GM18873 (cell line): ENCODE results near the gene ONECUT1.

ENCODE experiments used
- ATAC-seq: cut with Tn5 transposase; IDR thresholded peaks from one replicate; pipeline ENCODE4 v1.9.1; 2021; ENCODE audit warnings: mild to moderate bottlenecking, moderate library complexity, moderate number of reproducible peaks; ENCODE audit not compliant: unreplicated experiment, low FRiP score

The ONECUT1 gene

DNA sequence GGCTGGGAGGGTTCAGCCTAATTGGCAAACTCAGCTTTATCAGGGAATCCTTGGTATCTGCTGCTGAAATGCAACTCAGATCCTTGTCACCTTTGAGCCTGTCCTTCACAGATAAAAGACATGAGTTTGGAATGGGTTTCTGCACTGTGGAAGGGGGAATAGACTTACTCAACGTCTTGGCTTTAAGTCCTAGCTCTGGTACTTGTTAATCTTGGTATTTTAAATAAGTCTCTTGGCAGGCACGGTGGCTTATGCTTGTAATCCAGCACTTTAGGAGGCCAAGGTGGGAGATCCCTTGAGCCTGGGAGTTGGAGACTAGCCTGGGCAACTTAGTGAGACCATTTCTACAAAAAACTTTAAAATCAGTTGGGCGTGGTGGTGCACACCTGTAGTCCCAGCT is 55.8 kb downstream of the ONECUT1 start:
- no peak for ATAC-seq

GRCh38 chr15:52733696-52734255 is 56.4 kb downstream of the ONECUT1 start:
- no peak for ATAC-seq

DNA sequence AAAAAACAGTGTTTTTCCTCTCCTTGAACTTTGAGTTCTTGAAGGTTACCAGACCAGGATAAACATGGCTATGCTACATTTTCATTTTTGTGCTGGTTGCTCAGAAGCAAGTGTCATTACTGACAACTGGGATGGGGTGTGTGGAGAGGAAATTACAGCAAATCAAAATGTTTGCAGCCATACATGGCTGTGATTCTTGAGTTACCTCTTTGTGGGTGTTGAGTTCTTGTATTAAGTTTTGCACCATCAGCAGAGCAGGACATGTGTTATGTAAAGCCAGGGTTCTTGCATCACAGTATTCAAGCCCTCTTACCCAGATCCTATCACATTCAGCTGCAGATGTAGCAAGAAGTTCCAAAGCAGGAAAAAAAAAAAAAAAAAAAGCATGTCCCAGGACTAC is 57.0 kb downstream of the ONECUT1 start:
- ATAC-seq, result no peak

- no peak for ATAC-seq
These were observed 57.6 kb downstream of the ONECUT1 start for GRCh38 chr15:52732551-52732950.

GRCh38 chr15:52731732-52732470 is 58.2 kb downstream of the ONECUT1 start:
- ATAC-seq, result no peak

DNA sequence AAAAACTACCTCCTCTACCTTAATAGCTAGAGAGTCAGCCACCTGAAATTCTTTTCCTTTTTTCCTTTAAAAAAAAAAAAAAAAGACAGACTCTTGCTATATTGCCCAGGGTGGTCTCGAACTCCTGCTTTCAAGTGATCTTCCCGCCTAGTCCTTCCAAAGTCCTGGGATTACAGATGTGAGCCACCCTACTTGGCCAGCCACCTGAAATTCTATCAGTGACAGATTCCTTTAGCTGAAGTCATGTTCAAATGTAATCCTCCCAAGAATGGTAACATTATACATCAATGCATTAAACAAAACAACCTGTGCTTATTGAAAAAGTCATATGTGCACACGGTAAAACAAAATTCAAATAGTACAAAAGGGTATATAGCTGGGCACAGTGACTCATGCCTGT is 59.1 kb downstream of the ONECUT1 start:
- ATAC-seq, result no peak

DNA sequence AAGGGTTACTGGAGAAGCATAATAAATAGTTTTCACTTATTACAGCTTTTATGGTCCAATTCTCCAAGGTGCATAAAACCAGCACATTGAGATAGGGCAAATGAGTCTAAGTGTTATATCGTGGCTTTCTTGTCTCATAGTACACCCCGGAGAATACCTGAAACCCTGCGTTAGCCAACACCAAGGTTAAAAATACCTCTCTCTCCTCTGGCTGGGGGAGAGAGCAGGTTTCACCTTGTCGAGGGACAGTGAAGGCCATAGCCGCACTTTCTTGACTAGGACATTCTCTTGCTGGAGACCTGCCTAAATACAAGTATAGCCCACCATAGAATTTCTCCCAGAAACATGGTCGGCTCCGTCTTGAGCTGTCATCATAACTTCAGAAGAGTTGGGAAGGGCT is 59.5 kb downstream of the ONECUT1 start:
- ATAC-seq, result no peak

- peak; percentile 60 for ATAC-seq
These were observed 60.0 kb downstream of the ONECUT1 start for GRCh38 chr15:52730173-52730572.

DNA sequence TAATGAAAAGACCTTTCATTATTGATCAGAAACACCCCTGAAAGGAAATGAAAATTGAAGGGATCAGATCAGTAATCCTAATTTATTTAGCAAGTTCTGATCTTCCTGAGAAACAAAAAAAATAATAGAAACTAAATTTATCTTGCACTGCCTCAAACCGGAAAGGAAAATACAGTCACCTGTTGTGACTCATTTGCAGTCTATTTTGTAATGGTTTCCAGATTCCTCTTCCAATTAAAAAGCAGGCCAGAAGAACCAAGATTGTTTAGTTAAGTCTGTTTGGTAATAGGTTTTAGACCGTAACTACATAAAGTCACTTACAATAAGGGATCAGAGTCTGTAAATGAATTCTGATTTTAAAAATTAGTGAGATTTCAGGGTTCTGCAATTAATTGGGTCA is 61.2 kb downstream of the ONECUT1 start:
- no peak for ATAC-seq

GRCh38 chr15:52727815-52728214 is 62.3 kb downstream of the ONECUT1 start:
- ATAC-seq, result no peak

- no peak for ATAC-seq
These were observed 63.9 kb downstream of the ONECUT1 start for GRCh38 chr15:52726195-52726594.

GRCh38 chr15:52718551-52718950 is 71.6 kb downstream of the ONECUT1 start:
- ATAC-seq, result no peak

- no peak for ATAC-seq
These were observed 72.2 kb downstream of the ONECUT1 start for GRCh38 chr15:52717924-52718323.

GRCh38 chr15:52717481-52717880 is 72.7 kb downstream of the ONECUT1 start:
- ATAC-seq, result no peak

DNA sequence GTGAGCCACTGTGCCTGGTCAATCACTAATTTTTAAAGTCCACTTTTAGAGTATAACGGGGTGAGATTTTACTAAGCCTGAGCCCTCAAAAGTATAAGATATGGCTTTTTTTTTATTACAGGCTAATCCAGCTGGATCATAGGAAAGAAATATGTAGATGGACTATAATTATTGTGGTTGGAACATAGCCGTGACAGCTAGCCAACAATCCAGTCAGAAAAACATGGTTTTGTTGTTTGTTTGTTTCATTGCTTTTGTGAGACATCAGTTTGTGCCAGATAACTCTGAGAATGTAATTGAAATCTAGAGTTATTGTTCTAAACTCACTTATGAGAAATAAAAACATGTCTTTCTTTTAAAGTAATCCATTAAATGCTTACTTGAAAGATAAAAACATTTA is 73.6 kb downstream of the ONECUT1 start:
- no peak for ATAC-seq

- ATAC-seq, result no peak
These were observed 74.7 kb downstream of the ONECUT1 start for GRCh38 chr15:52715411-52715810.

- ATAC-seq, result no peak
These were observed 75.2 kb downstream of the ONECUT1 start for GRCh38 chr15:52714968-52715367.

- no peak for ATAC-seq
These were observed 79.3 kb downstream of the ONECUT1 start for GRCh38 chr15:52710708-52711389.

- peak; percentile 21 for ATAC-seq
These were observed 80.0 kb downstream of the ONECUT1 start for GRCh38 chr15:52710050-52710707.

DNA sequence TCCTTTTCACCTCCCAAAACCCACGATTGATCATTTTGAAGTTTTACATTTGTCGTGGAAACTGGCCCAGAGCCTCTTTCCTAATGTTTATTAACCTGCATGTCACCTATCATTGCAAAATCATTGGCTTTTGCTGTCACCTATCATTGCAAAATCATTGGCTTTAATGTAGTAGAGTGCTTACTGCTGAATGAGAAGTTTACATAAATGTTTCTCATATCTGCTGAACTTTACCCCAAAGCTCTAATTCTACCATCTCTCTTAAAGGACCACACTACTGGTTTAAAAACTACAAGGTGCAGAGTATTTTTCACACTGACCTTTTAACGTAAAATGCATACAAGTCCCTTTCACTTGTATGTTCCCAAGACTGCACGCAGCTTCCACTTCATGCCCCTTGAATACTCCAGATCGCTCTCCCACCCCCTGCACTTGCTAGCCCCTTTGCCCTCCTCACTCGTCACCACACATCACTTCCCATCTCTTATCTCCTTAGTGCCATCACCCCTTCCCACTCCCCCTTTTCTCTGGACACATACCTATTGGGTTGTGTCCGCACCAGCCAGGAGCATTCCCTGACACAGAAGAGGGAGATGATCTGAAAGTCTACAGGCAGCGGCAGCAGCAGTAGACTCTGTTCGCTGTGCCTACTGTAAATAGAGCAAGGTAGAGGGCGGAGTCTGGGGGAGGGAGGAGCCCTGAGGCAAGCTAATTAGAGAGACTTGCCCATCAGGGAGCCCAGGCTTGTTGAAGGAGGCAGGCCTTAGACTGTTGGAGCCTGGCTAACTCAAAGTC is 80.8 kb downstream of the ONECUT1 start:
- ATAC-seq, result peak; percentile 86
